Measurements from ENCODE around the gene HDAC9. TPM values are rescaled to one million over a fixed set of nuclear protein-coding genes. Genes with fewer than 3 reads are reported as not detected.
"Not testable (repeated sequence)": the region's sequence is repeated elsewhere in the genome, so short reads cannot be mapped to it uniquely, and the experiment has no call there.

Gene HDAC9
- total RNA-seq, 1 donor from 2014 or later = 2.1 TPM

GRCh38 chr7:18936265-18936664, 440.7 kb downstream of the HDAC9 start:
- ATAC-seq (no peak), DNase-seq (ENCODE audit: low spot score) (no peak)

- ATAC-seq (no peak), DNase-seq (ENCODE audit: low spot score) (no peak)
These were observed 444.4 kb downstream of the HDAC9 start for GRCh38 chr7:18939771-18940592.

- no peak for ATAC-seq
These were observed 445.1 kb downstream of the HDAC9 start for GRCh38 chr7:18940593-18941134.

GRCh38 chr7:18941207-18941606, 445.7 kb downstream of the HDAC9 start:
- ATAC-seq (no peak), DNase-seq (ENCODE audit: low spot score) (no peak)

More at GRCh38 chr7:18940593-18941134, 445.1 kb downstream of the HDAC9 start:
- no peak for DNase-seq (ENCODE audit: low spot score)

- DNase-seq (ENCODE audit: low spot score) (no peak), ATAC-seq (no peak)
These were observed 453.0 kb downstream of the HDAC9 start for GRCh38 chr7:18948521-18948920.

GRCh38 chr7:18952846-18953245, 457.3 kb downstream of the HDAC9 start:
- no peak for DNase-seq (ENCODE audit: low spot score)
- ATAC-seq = no peak

- no peak for ATAC-seq
- DNase-seq (ENCODE audit: low spot score) = no peak
These were observed 463.1 kb downstream of the HDAC9 start for GRCh38 chr7:18958627-18959026.

- no peak for ATAC-seq
- DNase-seq (ENCODE audit: low spot score) = no peak
These were observed 465.2 kb downstream of the HDAC9 start for GRCh38 chr7:18960725-18961124.

- ATAC-seq (no peak), DNase-seq (ENCODE audit: low spot score) (no peak)
These were observed 466.5 kb downstream of the HDAC9 start for GRCh38 chr7:18962031-18962430.

GRCh38 chr7:18965657-18966056, 470.1 kb downstream of the HDAC9 start:
- DNase-seq (ENCODE audit: low spot score) (no peak), ATAC-seq (no peak)

GRCh38 chr7:18967755-18968154, 472.2 kb downstream of the HDAC9 start:
- not testable (repeated sequence) for ATAC-seq

GRCh38 chr7:18971839-18972238, 476.3 kb downstream of the HDAC9 start:
- no peak for DNase-seq (ENCODE audit: low spot score)

More at GRCh38 chr7:18967755-18968154, 472.2 kb downstream of the HDAC9 start:
- DNase-seq (ENCODE audit: low spot score) = not testable (repeated sequence)

GRCh38 chr7:18974803-18975202, 479.3 kb downstream of the HDAC9 start:
- ATAC-seq = no peak
- DNase-seq (ENCODE audit: low spot score) = no peak

More at GRCh38 chr7:18971839-18972238, 476.3 kb downstream of the HDAC9 start:
- no peak for ATAC-seq

- no peak for ATAC-seq
- no peak for DNase-seq (ENCODE audit: low spot score)
These were observed 479.7 kb downstream of the HDAC9 start for GRCh38 chr7:18975276-18975675.

GRCh38 chr7:18975689-18976280, 480.2 kb downstream of the HDAC9 start:
- ATAC-seq (no peak), DNase-seq (ENCODE audit: low spot score) (no peak)

- ATAC-seq (no peak), DNase-seq (ENCODE audit: low spot score) (no peak)
These were observed 481.3 kb downstream of the HDAC9 start for GRCh38 chr7:18976715-18977471.

- DNase-seq (ENCODE audit: low spot score) = no peak
- ATAC-seq = no peak
These were observed 482.6 kb downstream of the HDAC9 start for GRCh38 chr7:18978108-18978495.

- DNase-seq (ENCODE audit: low spot score); ATAC-seq: not testable (repeated sequence)
These were observed 495.2 kb downstream of the HDAC9 start for GRCh38 chr7:18990700-18991099.

GRCh38 chr7:18993933-18994668, 498.6 kb downstream of the HDAC9 start:
- no peak for ATAC-seq
- DNase-seq (ENCODE audit: low spot score) = no peak

GRCh38 chr7:18995270-18995671, 499.7 kb downstream of the HDAC9 start:
- DNase-seq (ENCODE audit: low spot score) (no peak), ATAC-seq (no peak)

All from left lobe of liver (tissue), 2 donors.